ENCODE results near the gene SLC40A1. TPM values are rescaled to one million over a fixed set of nuclear protein-coding genes. Genes with fewer than 3 reads are reported as not detected.

The SLC40A1 gene
- total and polyA plus RNA-seq, 2 of the 8 experiments (the other 6 are each of a cell fraction or from before 2014, with no cell fraction given), result 0.03 TPM; not detected in 1

DNA sequence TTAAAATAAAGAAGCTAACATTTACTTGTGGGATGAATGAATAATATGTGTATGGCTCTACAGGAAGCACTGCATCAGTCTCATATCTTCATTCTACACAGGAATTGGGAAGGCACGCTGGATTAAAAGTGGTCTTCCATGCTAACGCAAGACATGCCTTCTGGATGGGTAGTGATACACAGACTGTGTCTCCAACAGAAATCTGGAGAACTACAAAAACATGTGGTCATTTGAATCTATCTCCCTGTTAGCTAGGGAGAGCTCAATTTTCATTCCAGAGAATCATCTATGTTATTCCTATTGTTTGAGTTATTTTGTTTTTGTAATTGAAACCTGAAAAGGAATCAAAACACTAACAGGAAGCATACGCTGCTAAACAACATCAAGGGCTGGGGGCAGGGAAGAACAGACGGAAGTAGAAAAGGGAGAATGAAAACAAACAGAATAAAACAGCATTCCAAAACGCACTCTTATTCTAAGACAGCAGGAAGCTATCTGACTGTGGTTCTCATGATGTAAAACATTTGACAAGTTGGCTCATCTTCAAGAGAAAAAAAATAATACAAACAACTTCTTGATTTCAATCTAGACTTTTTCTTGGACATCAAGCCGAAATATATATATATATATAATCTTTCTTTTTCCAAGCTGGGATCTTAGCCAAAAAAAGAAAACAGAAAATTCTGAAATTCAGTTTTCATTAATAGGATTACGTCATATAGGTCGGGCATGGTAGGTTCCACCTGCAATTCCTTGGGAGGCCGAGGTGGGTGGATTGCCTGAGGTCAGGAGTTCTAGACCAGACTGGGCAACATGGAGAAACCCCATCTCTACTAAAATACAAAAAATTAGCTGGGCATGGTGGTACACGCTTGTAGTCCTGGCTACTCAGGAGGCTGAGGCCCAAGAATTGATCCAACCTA, 49.2 kb upstream of the SLC40A1 start (continued):
- TF ChIP-seq KDM1A (IDR thresholded peaks at IDR 0.05; ENCODE audit: borderline replicate concordance, low read length), result no peak
- TF ChIP-seq EP300 (IDR thresholded peaks at IDR 0.05; ENCODE audit: borderline replicate concordance in 1 of 2, low read depth in 2 of 2, low read length in 2 of 2), result no peak
- no peak for TF ChIP-seq PHF8 (conservative IDR thresholded peaks at IDR 0.05; ENCODE audit: low read depth, low read length)
- no peak for TF ChIP-seq CREB1 (IDR thresholded peaks at IDR 0.05)

All from H1 (cell line).